Measurements from ENCODE around the gene ARID3A.
A peak's percentile ranks its signal among the peaks of the same experiment; 100 is the strongest.

The ARID3A gene

DNA sequence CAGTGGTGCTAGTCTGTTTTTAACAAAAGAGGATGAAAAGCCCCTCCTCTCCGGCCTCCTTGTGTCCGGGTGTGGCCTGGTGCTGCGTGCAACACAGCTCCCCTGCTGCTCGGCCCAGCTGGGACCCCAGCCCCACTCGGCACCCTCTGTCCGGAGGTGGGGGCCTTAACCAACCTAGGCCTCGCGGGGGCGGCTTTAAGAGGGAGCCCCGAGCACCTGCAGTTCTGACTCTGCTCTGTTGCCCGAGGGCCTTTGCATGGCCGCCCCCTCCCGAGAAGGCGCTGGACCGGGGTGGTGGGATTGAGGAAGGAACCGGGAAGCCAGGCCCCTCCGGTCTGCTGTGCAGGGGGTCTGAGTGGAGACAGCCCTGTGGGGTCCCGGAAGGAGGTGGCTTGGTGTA lies 68.7 kb downstream of the ARID3A start:
- Mint-ChIP-seq H3K36me3 (ENCODE audit: low read depth) (peaks cover 5% of the 10 kb centered on the region), H3K4me3 (no peak overlapping the region), H3K9me3 (no peaks in the 10 kb centered on the region), H3K27me3 (ENCODE audit: low read depth, poor library complexity) (peaks cover 46% of the 10 kb centered on the region), H3K27ac (no peak overlapping the region), H3K4me1 (peaks cover 28% of the 10 kb centered on the region)
- DNase-seq = no peak
- TF ChIP-seq, protein P1, sequence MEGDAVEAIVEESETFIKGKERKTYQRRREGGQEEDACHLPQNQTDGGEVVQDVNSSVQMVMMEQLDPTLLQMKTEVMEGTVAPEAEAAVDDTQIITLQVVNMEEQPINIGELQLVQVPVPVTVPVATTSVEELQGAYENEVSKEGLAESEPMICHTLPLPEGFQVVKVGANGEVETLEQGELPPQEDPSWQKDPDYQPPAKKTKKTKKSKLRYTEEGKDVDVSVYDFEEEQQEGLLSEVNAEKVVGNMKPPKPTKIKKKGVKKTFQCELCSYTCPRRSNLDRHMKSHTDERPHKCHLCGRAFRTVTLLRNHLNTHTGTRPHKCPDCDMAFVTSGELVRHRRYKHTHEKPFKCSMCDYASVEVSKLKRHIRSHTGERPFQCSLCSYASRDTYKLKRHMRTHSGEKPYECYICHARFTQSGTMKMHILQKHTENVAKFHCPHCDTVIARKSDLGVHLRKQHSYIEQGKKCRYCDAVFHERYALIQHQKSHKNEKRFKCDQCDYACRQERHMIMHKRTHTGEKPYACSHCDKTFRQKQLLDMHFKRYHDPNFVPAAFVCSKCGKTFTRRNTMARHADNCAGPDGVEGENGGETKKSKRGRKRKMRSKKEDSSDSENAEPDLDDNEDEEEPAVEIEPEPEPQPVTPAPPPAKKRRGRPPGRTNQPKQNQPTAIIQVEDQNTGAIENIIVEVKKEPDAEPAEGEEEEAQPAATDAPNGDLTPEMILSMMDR (IDR thresholded peaks at IDR 0.05) = no peak

DNA sequence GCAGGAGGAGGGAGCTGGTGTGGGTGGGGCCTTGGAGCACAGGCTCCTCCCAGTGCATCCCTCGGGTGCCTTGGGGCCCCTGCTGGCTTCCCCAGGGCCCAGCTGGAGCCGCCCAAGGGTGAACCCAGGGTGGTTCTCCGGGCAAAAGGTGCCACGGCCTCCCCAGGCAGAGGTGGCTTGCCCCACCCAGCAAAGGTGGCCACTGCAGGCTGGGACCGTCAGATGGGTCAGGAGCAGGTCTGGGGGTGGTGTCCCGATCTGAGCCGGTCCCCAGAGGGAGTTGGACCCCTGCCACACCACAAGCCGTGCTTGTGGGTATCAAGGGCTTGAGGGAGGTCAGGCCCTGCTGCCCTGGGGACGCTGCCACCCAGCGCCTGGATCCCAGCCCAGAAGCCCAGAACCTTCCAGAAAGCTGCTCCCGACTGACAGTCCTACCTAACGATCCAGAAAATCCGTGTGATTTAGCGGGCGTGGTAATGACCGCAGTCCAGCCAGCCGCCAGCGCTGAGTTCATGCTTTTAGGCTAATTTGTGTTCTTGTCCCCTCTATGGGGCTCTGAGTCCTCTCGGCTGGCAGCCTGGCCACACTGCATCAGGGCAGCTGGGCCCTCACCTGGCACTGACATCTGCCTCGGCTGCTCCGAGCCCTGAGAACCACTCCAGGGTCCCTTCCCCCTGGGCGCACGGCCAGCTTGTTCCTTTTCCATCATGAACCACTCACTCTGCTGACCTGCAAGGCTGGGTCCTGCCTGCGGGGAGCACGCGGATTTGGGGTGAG lies 69.4 kb downstream of the ARID3A start:
- H3K4me1 Mint-ChIP-seq = peaks cover 28% of the 10 kb centered on the region
- DNase-seq = no peak
- no peak overlapping the region for H3K27ac Mint-ChIP-seq
- no peak overlapping the region for H3K4me3 Mint-ChIP-seq
- no peaks in the 10 kb centered on the region for H3K9me3 Mint-ChIP-seq
- peaks cover 5% of the 10 kb centered on the region for H3K36me3 Mint-ChIP-seq (ENCODE audit: low read depth)
- H3K27me3 Mint-ChIP-seq (ENCODE audit: low read depth, poor library complexity) = peaks cover 52% of the 10 kb centered on the region
- TF ChIP-seq, protein P1 (IDR thresholded peaks at IDR 0.05) = no peak

DNA sequence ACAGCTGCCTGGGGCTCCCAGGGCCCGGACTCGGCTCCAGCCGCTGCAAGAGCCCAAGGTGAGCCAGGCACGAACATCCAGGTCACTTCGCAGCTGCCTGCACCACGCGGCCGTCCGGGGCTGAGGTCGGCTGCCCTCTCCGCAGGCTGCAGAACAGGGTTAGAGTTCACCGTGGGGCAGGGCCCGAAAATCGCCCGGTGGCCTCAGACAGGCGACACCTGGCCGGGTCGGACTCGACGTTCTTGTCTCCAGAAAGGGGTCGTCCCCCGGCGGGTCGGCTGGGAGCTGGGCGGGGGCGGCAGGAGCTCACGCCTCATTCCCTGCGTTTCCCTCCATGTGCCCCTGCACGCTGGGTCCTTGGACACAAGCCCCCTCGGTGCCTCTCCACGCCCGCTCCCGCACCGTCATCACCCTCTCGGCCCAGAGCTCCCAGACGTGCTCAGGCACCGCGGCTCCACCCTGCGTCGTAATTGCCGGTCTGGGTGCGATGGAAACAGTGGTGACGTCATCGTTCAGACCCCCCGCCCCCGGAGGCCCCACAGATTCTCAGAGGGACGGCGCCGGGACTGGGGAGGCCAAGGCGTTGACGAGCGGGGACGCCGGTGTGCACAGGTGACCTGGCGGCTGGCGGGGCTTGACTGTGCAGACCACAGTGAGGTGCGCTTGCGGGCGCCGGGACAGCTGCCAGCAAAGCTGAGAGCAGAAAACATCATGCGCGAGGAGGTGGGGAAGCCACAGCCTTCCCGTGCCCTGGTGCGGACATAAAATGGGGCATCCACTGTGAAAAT lies 70.4 kb downstream of the ARID3A start:
- H3K9me3 Mint-ChIP-seq = no peaks in the 10 kb centered on the region
- H3K36me3 Mint-ChIP-seq (ENCODE audit: low read depth) = peaks cover 5% of the 10 kb centered on the region
- H3K27me3 Mint-ChIP-seq (ENCODE audit: low read depth, poor library complexity) = peaks cover 57% of the 10 kb centered on the region
- TF ChIP-seq, protein P1 (IDR thresholded peaks at IDR 0.05) = no peak
- H3K4me3 Mint-ChIP-seq = peak overlapping the region; percentile 25
- H3K27ac Mint-ChIP-seq = no peak overlapping the region
- H3K4me1 Mint-ChIP-seq = peaks cover 28% of the 10 kb centered on the region
- peak; percentile 55 for DNase-seq

DNA sequence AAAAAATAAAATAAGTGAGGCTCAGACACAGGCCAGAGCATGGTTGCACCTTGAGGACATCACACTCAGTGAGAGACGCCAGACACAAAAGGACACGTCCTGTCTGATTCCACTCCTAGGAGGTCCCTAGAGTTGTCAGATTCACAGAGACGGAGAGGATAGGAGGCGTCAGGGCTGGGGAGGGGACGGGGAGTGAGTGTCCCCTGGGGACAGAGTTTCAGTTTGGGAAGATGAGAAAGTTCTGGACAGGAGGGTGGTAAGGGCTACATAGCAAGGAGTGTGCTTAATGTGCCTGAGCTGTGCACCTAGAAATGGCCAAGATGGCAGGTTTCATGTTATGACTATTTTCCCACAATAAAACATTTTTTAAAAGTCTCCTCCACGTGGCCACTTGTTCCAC lies 72.2 kb downstream of the ARID3A start:
- Mint-ChIP-seq H3K9me3 (no peaks in the 10 kb centered on the region), H3K4me1 (peaks cover 24% of the 10 kb centered on the region), H3K36me3 (ENCODE audit: low read depth) (no peaks in the 10 kb centered on the region), H3K27ac (no peak overlapping the region), H3K4me3 (peak overlapping the region; percentile 19), H3K27me3 (ENCODE audit: low read depth, poor library complexity) (peaks cover 64% of the 10 kb centered on the region)
- TF ChIP-seq, protein P1 (IDR thresholded peaks at IDR 0.05) = no peak
- no peak for DNase-seq

DNA sequence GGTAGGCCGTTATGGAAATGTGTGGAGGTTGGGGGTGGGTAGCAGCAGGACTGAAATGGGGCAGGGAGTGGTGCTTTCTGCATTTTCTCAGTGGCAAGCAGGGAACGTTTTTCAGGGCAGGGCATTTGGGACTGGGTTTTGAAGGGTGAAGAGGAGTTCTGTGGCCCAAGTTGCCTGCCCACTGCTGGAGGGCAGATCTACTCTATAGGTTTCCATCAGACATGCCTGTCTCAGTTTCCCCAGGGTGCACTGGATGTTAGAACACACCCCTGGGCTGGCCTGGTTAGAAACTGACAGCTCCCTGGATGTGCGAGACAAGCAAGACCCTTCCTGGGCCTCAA lies 73.5 kb downstream of the ARID3A start:
- Mint-ChIP-seq H3K27me3 (ENCODE audit: low read depth, poor library complexity) (peaks cover 64% of the 10 kb centered on the region), H3K27ac (no peak overlapping the region), H3K4me1 (peaks cover 17% of the 10 kb centered on the region), H3K36me3 (ENCODE audit: low read depth) (no peaks in the 10 kb centered on the region), H3K9me3 (no peaks in the 10 kb centered on the region), H3K4me3 (peak overlapping the region; percentile 70)
- TF ChIP-seq, protein P1 (IDR thresholded peaks at IDR 0.05) = no peak
- DNase-seq = no peak
